HCT116 (cell line): Measurements from ENCODE around the gene PCNT. TPM values are rescaled to one million over a fixed set of nuclear protein-coding genes. Genes with fewer than 3 reads are reported as not detected.

Experiments used
- ATAC-seq: fragments of 200-7000 bp; cut with Tn5 transposase; 2 replicates; pipeline ENCODE4 v1.9.1; 2020; ENCODE audit warnings: mild to moderate bottlenecking, moderate library complexity
- BruUV-seq: library from RNA; stranded (reverse); fragments of 400-500 nt; replicated peaks from 2 replicates; lab custom pipeline; 2021; lab: Mats Ljungman, UMichigan
- CTCF ChIA-PET: fragments of 300-600 bp; sonication (Branson Sonifier 250); formaldehyde crosslinking; loops from one replicate; lab custom pipeline; 2021; ENCODE audit warnings: antibody characterized with exemption; lab: Charles Lee
- POLR2A ChIA-PET: fragments of 300-600, 350-600 bp; sonication (Branson Sonifier 250); formaldehyde crosslinking; loops from one replicate; lab custom pipeline; 2021; ENCODE audit warnings: antibody characterized with exemption; lab: Charles Lee
- RAD21 ChIA-PET, 2 experiments: fragments of 300-600 bp; sonication (Branson Sonifier 250); formaldehyde crosslinking; loops; one replicate each; lab custom pipeline; 2023; ENCODE audit warnings: low total read pairs in 2 of 2; ENCODE audit not compliant: uncharacterized antibody in 2 of 2, unreplicated experiment in 2 of 2, low non-redundant PET in 1 of 2; lab: Charles Lee
- DNase-seq: peaks from one replicate; pipeline ENCODE4 v3.0.0-alpha.2; 2010; ENCODE audit warnings: low read depth, low spot score
- H2AFZ ChIP-seq: fragments of 200-600 bp; shearing (Covaris generic), sonication (generic); 2 replicates; pipeline ENCODE4 v1.6.1; 2017; ENCODE audit warnings: low read depth, mixed run types, mixed read lengths, antibody characterized with exemption, low read length; ENCODE audit not compliant: poor library complexity, severe bottlenecking
- H3K27ac ChIP-seq: 2 replicates; pipeline ENCODE4 v1.5.1; 2012; ENCODE audit warnings: low read depth, low read length
- H3K27me3 ChIP-seq: fragments of 200-600 bp; sonication (generic); 2 replicates; pipeline ENCODE4 v1.6.1; 2016; ENCODE audit warnings: mixed run types, low read length, mixed read lengths; ENCODE audit not compliant: insufficient read depth
- H3K36me3 ChIP-seq, 2 experiments: fragments of 200-500 bp in 1 of 2; fragments of 200-600 bp in 1 of 2; sonication (Bioruptor generic) in 1 of 2; sonication (generic) in 1 of 2; 2 replicates each; pipeline versions ENCODE4 v1.5.1 to v1.6.1; 2014 to 2016; ENCODE audit warnings: low read length in 2 of 2, inconsistent platforms in 1 of 2, mixed read lengths in 1 of 2, mixed run types in 1 of 2; ENCODE audit not compliant: insufficient read depth in 2 of 2, control insufficient read depth in 1 of 2
- H3K4me1 ChIP-seq, 2 experiments: fragments of 200-600 bp in 1 of 2; sonication (generic) in 1 of 2; 2 replicates each; pipeline versions ENCODE4 v1.5.1 to v1.6.1; 2012 to 2017; ENCODE audit warnings: low read length in 2 of 2, inconsistent platforms in 1 of 2, mild to moderate bottlenecking in 1 of 2, mixed read lengths in 1 of 2, mixed run types in 1 of 2, moderate library complexity in 1 of 2; ENCODE audit not compliant: insufficient read depth in 2 of 2, control insufficient read depth in 1 of 2
- H3K4me2 ChIP-seq: fragments of 200-600 bp; sonication (generic); 2 replicates; pipeline ENCODE4 v1.6.1; 2017; ENCODE audit warnings: mixed run types, low read length, mixed read lengths
- H3K4me3 ChIP-seq, 2 experiments: fragments of 200-600 bp in 1 of 2; sonication (generic) in 1 of 2; replicated peaks in 1 of 2; 2 replicates each; pipeline ENCODE4 v1.5.1; 2011 to 2016; ENCODE audit warnings: low read length in 2 of 2, control low read depth in 1 of 2, low read depth in 1 of 2, mild to moderate bottlenecking in 1 of 2, mixed read lengths in 1 of 2, mixed run types in 1 of 2
- H3K79me2 ChIP-seq: fragments of 200-600 bp; sonication (generic); 2 replicates; pipeline ENCODE4 v1.6.1; 2017; ENCODE audit warnings: mild to moderate bottlenecking, mixed run types, low read length, moderate library complexity, mixed read lengths; ENCODE audit not compliant: insufficient read depth
- H3K9ac ChIP-seq: fragments of 200-600 bp; sonication (generic); 2 replicates; pipeline ENCODE4 v1.6.1; 2016; ENCODE audit warnings: low read length, mixed read lengths
- H3K9me2 ChIP-seq: fragments of 200-600 bp; sonication (generic), shearing (Covaris generic); 2 replicates; pipeline ENCODE4 v1.6.1; 2017; ENCODE audit warnings: mixed run types, mild to moderate bottlenecking, moderate library complexity; ENCODE audit not compliant: insufficient read depth
- H3K9me3 ChIP-seq, 2 experiments: fragments of 200-500 bp in 1 of 2; fragments of 200-600 bp in 1 of 2; sonication (Bioruptor generic) in 1 of 2; sonication (generic) in 1 of 2; 2 replicates each; pipeline ENCODE4 v1.6.1; 2014 to 2017; ENCODE audit warnings: low read length in 2 of 2, mixed read lengths in 2 of 2, inconsistent platforms in 1 of 2, low read depth in 1 of 2, mild to moderate bottlenecking in 1 of 2, mixed run types in 1 of 2, moderate library complexity in 1 of 2; ENCODE audit not compliant: control insufficient read depth in 1 of 2, insufficient read depth in 1 of 2
- H4K20me1 ChIP-seq: fragments of 200-600 bp; sonication (generic), shearing (Covaris generic); 2 replicates; pipeline ENCODE4 v1.6.1; 2017; ENCODE audit warnings: mixed run types, mild to moderate bottlenecking, moderate library complexity; ENCODE audit not compliant: insufficient read depth
- MAX ChIP-seq: IDR thresholded peaks from 2 replicates; pipeline ENCODE4 v1.6.1; 2012
- POLR2AphosphoS5 ChIP-seq: IDR thresholded peaks from 2 replicates; pipeline ENCODE4 v1.6.1; 2011; ENCODE audit warnings: mild to moderate bottlenecking, low read depth, low read length, moderate library complexity
- SIN3A ChIP-seq: IDR thresholded peaks from 2 replicates; pipeline ENCODE4 v1.6.1; 2012; ENCODE audit warnings: low read depth
- YY1 ChIP-seq: IDR thresholded peaks from 2 replicates; pipeline ENCODE4 v1.6.1; 2011; ENCODE audit warnings: low read length, low read depth, moderate library complexity, mild to moderate bottlenecking; ENCODE audit not compliant: insufficient replicate concordance; ENCODE audit errors: extremely low read depth
- ZFX ChIP-seq: fragments of 450-650 bp; IDR thresholded peaks from 2 replicates; pipeline ENCODE4 v1.6.1; 2017
- ZNF274 ChIP-seq: fragments of 200-500 bp; sonication (Bioruptor generic); IDR thresholded peaks from 2 replicates; pipeline ENCODE4 v1.6.1; 2014; ENCODE audit warnings: mild to moderate bottlenecking, low read depth, low read length, inconsistent platforms
- intact Hi-C: fragments of 100-400 bp; cut with micrococcal nuclease; formaldehyde crosslinking; loops from 2 replicates; pipeline ENCODE4 v1.10.0; 2022
- total RNA-seq: library from RNA; stranded (reverse); gene quantifications from one replicate; pipeline ENCODE4 v1.2.1, GENCODE V29; 2021; ENCODE audit not compliant: unreplicated experiment
- TF ChIP-seq, protein P1 (sequence below), 3 experiments: fragments of 200-600 bp in 1 of 3; sonication (generic) in 1 of 3; IDR thresholded peaks in 2 of 3; conservative IDR thresholded peaks in 1 of 3; 2 replicates each; pipeline ENCODE4 v1.5.1; 2012 to 2017; ENCODE audit warnings: low read depth in 2 of 3, low read length in 2 of 3, antibody characterized with exemption in 1 of 3, borderline replicate concordance in 1 of 3, control low read depth in 1 of 3, mild to moderate bottlenecking in 1 of 3, mixed read lengths in 1 of 3, mixed run types in 1 of 3, moderate library complexity in 1 of 3; ENCODE audit not compliant: insufficient read depth in 1 of 3

The PCNT gene
- total RNA-seq, 1 experiment from 2014 or later = 43.6 TPM

DNA sequence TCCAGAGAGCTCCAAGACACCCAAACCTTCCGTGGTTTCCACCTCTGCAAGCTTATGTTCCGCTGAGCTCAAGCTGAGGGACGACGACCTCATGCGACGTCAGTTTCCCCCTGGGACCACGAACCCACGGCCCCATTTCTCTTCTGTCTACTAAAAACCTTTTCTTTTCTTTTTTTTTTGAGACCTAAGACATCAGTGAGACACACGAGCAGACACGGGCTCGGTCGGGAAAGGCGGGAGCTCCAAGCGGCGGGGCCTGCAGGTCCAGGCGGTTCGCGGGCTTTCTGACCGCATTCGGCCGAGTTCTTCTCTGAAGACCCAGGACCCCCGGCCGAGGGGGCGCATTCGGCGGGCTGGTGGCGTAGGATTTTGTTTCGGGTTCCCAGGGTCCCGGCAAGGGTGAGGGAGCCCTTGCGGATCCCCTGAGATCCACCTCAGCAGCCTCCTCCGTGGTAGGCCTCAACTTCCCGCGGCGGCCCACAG lies 688 bp upstream of the PCNT start:
- no peaks in the 10 kb centered on the region for H3K9me3 ChIP-seq
- intact Hi-C loops = loop anchor here (2.0 to 10.0 kb wide), 2 partner anchors 36 to 348 kb away; partner anchors contain the start of gene YBEY
- ChIA-PET POLR2A (no interaction called here), CTCF (no interaction called here), RAD21 (no interaction called here)
- peak overlapping the region; percentile 74 for H3K4me2 ChIP-seq
- H3K36me3 ChIP-seq = peaks cover 0 to 4% of the 10 kb centered on the region in 2 experiments; a peak in 2 of 4 replicates
- no peak overlapping the region for H2AFZ ChIP-seq
- peak overlapping the region; percentile 96 for H3K27ac ChIP-seq
- peaks cover 50% of the 10 kb centered on the region for H3K79me2 ChIP-seq
- H4K20me1 ChIP-seq = no peaks in the 10 kb centered on the region
- no peaks in the 10 kb centered on the region for H3K27me3 ChIP-seq
- H3K4me3 ChIP-seq = peak overlapping the region; percentile 89 to 93
- H3K4me1 ChIP-seq = peaks cover 22 to 34% of the 10 kb centered on the region in 2 experiments
- no peaks in the 10 kb centered on the region for H3K9me2 ChIP-seq
- BruUV-seq = TSS peak; percentile 67
- TF ChIP-seq MAX (no peak), ZFX (peak; percentile 95), ZNF274 (no peak), YY1 (no peak)
- H3K9ac ChIP-seq = peak overlapping the region; percentile 98
- DNase-seq = no peak
- ATAC-seq = no peak

DNA sequence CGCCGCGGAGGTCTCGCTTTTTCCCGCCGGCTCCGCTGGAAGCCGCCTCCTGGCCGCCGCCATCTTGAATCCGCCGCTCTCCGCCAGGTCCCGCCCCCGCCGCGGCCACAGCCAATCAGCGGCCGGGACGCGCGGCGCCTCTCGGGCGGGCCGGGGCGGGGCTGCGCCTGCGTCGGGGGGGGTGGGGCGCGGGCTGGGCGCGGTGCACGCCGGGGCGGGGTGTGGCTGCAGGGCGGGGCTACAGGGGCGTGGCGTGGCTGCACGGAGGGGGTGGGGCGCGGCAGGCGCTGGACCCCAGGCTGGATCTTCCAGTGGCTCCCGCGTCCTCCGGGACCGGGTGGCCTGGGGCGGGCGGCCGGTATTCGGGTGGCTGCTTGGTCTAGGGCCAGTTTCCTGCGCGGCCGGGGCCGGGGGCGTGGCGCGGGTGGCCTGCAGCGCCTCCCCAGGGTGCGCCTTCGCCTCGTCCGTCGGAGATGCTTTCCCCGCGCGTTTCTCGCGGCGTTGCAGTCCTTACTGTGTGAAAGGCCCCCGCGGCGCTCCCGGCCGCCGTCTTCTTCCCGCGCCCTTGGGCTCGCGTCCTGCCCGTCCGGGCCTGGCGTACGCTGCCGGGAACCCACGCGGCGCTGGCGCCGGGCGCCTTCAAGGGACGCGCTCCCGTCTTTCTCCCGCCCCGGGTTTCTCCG lies 575 bp downstream of the PCNT start:
- Histone ChIP-seq H2AFZ (no peak overlapping the region), H3K9me2 (no peaks in the 10 kb centered on the region), H3K36me3 (peaks cover 5 to 12% of the 10 kb centered on the region in 2 experiments; a peak in 3 of 4 replicates)
- peak; percentile 78 for ATAC-seq
- TF ChIP-seq SIN3A = no peak
- peak; percentile 80 for TF ChIP-seq POLR2AphosphoS5
- peak; percentile 92 for TF ChIP-seq YY1
- TF ChIP-seq, protein P1, sequence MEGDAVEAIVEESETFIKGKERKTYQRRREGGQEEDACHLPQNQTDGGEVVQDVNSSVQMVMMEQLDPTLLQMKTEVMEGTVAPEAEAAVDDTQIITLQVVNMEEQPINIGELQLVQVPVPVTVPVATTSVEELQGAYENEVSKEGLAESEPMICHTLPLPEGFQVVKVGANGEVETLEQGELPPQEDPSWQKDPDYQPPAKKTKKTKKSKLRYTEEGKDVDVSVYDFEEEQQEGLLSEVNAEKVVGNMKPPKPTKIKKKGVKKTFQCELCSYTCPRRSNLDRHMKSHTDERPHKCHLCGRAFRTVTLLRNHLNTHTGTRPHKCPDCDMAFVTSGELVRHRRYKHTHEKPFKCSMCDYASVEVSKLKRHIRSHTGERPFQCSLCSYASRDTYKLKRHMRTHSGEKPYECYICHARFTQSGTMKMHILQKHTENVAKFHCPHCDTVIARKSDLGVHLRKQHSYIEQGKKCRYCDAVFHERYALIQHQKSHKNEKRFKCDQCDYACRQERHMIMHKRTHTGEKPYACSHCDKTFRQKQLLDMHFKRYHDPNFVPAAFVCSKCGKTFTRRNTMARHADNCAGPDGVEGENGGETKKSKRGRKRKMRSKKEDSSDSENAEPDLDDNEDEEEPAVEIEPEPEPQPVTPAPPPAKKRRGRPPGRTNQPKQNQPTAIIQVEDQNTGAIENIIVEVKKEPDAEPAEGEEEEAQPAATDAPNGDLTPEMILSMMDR (IDR thresholded peaks at IDR 0.05 in 2 of 3, conservative IDR thresholded peaks at IDR 0.05 in 1 of 3; ENCODE audit: borderline replicate concordance in 1 of 3, insufficient read depth in 1 of 3, low read depth in 2 of 3, low read length in 2 of 3) = 0 out of 6 replicates have a peak, but pooled peaks of 1 of the 3 experiments have one; percentile 5
- TF ChIP-seq, all 23 proteins: peak for 3
- ChIA-PET POLR2A (no interaction called here), CTCF (interaction anchor here (0.9 to 1.6 kb wide), 4 partner anchors 11 to 181 kb away, joined by 3 to 14 read pairs (median 3); partner anchors contain the start of gene LSS), RAD21 (interaction anchor here in 1 of 2 experiments (1.4 kb wide), 1 partner anchor 181 kb away, joined by 4 read pairs; no protein-coding TSS in a partner anchor)
- intact Hi-C loops = loop anchor here (2.0 to 10.0 kb wide), 4 partner anchors 96 to 350 kb away; partner anchors contain the start of genes DIP2A and LSS
- H3K4me1 ChIP-seq = peaks cover 20 to 29% of the 10 kb centered on the region in 2 experiments
- no peaks in the 10 kb centered on the region for H3K27me3 ChIP-seq
- H3K27ac ChIP-seq = peak overlapping the region; percentile 96
- BruUV-seq = no TSS peak
- peak overlapping the region; percentile 81 for H3K4me2 ChIP-seq
- H3K9me3 ChIP-seq = no peaks in the 10 kb centered on the region
- H3K79me2 ChIP-seq = peaks cover 60% of the 10 kb centered on the region
- DNase-seq = peak; percentile 46
- no peaks in the 10 kb centered on the region for H4K20me1 ChIP-seq
- peak overlapping the region; percentile 89 to 93 for H3K4me3 ChIP-seq
- H3K9ac ChIP-seq = peak overlapping the region; percentile 98
